CD4-positive, alpha-beta memory T cell (primary cell): ENCODE results near the gene ATG9B. TPM values are rescaled to one million over a fixed set of nuclear protein-coding genes. Genes with fewer than 3 reads are reported as not detected.

Experiments
- CTCF ChIA-PET: fragments of 350-600 bp; sonication (Branson Sonifier 250); formaldehyde crosslinking; loops from one replicate; lab custom pipeline; 2021; ENCODE audit warnings: inconsistent platforms; ENCODE audit not compliant: partially characterized antibody; lab: Charles Lee
- POLR2A ChIA-PET: fragments of 350-600 bp; sonication (Branson Sonifier 250); formaldehyde crosslinking; loops from one replicate; lab custom pipeline; 2021; ENCODE audit not compliant: partially characterized antibody; lab: Charles Lee
- DNase-seq, 5 donors: peaks; one replicate each; pipeline versions ENCODE4 v3.0.0 to v3.0.0-alpha.2; 2020 to 2022; ENCODE audit warnings: mixed read lengths in 1 of 5
- H3K27ac ChIP-seq: one replicate; pipeline ENCODE4 v1.7.0; 2013; ENCODE audit warnings: low read depth, low read length
- H3K27me3 ChIP-seq: 2 replicates; pipeline ENCODE4 v1.7.0; 2013; ENCODE audit warnings: mild to moderate bottlenecking, low read length, moderate library complexity; ENCODE audit not compliant: insufficient read depth
- H3K36me3 ChIP-seq: 2 replicates; pipeline ENCODE4 v1.7.0; 2013; ENCODE audit warnings: mild to moderate bottlenecking, low read length, moderate library complexity; ENCODE audit not compliant: insufficient read depth
- H3K4me1 ChIP-seq: 2 replicates; pipeline ENCODE4 v1.7.0; 2013; ENCODE audit warnings: mild to moderate bottlenecking, low read length, moderate library complexity; ENCODE audit not compliant: insufficient read depth
- H3K4me3 ChIP-seq, 2 donors: one replicate each; pipeline ENCODE4 v1.7.0; 2013; ENCODE audit warnings: low read length in 2 of 2, mild to moderate bottlenecking in 1 of 2
- H3K9me3 ChIP-seq, 2 donors: one replicate each; pipeline ENCODE4 v1.7.0; 2013; ENCODE audit warnings: low read length in 2 of 2, control low read depth in 1 of 2; ENCODE audit not compliant: control insufficient read depth in 1 of 2
- H3K27ac Mint-ChIP-seq, 7 donors: one replicate each; pipeline ENCODE4 v1.8.0; 2020 to 2021; ENCODE audit warnings: mixed read lengths in 7 of 7, mild to moderate bottlenecking in 6 of 7, inconsistent platforms in 3 of 7, moderate library complexity in 3 of 7
- H3K27me3 Mint-ChIP-seq, 2 donors: one replicate each; pipeline ENCODE4 v1.8.0; 2020 to 2021; ENCODE audit warnings: mixed read lengths in 2 of 2
- H3K36me3 Mint-ChIP-seq, 2 donors: one replicate each; pipeline ENCODE4 v1.8.0; 2020 to 2021; ENCODE audit warnings: mixed read lengths in 2 of 2, inconsistent platforms in 1 of 2, mild to moderate bottlenecking in 1 of 2
- H3K4me1 Mint-ChIP-seq, 4 donors: one replicate each; pipeline ENCODE4 v1.8.0; 2020 to 2021; ENCODE audit warnings: mixed read lengths in 4 of 4, mild to moderate bottlenecking in 1 of 4
- H3K4me3 Mint-ChIP-seq, 8 donors: one replicate each; pipeline ENCODE4 v1.8.0; 2020 to 2021; ENCODE audit warnings: mixed read lengths in 8 of 8, mild to moderate bottlenecking in 7 of 8, moderate library complexity in 6 of 8, inconsistent platforms in 3 of 8
- H3K9me3 Mint-ChIP-seq, 8 donors: one replicate each; pipeline ENCODE4 v1.8.0; 2020 to 2021; ENCODE audit warnings: mixed read lengths in 8 of 8, mild to moderate bottlenecking in 5 of 8, inconsistent platforms in 3 of 8, moderate library complexity in 1 of 8
- intact Hi-C: fragments of 100-400 bp; cut with micrococcal nuclease; formaldehyde crosslinking; loops from one replicate; pipeline ENCODE4 v1.15.1; 2023
- polyA plus RNA-seq, 2 donors: library from polyadenylated mRNA; unstranded; fragments of 300-500 nt; fragmentation: Illumina TruSeq; gene quantifications; one replicate each; pipeline ENCODE4 v1.2.3, GENCODE V29; 2021
- total RNA-seq, 2 experiments: library from RNA; stranded (reverse); gene quantifications; one replicate each; pipeline ENCODE4 v1.2.3, GENCODE V29; 2021

The ATG9B gene
- total and polyA plus RNA-seq, 4 experiments from 2014 or later: 16.9 to 36.6 (median 29.6) TPM

- H3K4me1 ChIP-seq: peaks cover 38% of the 10 kb centered on the region
- ChIA-PET CTCF (interaction anchor here (0.9 to 2.6 kb wide), 3 partner anchors 13 to 18 kb away, joined by 3 to 6 read pairs (median 3); no protein-coding TSS in a partner anchor), POLR2A (no interaction called here)
These were observed 22.7 kb downstream of the ATG9B start for GRCh38 chr7:151001546-151001945.

GRCh38 chr7:151000897-151001495 lies 23.3 kb downstream of the ATG9B start:
- ChIA-PET POLR2A (no interaction called here), CTCF (interaction anchor here (0.9 to 2.6 kb wide), 3 partner anchors 12 to 18 kb away, joined by 3 to 6 read pairs (median 3); no protein-coding TSS in a partner anchor)
- H3K36me3 Mint-ChIP-seq: peaks cover 0 to 6% of the 10 kb centered on the region in 2 donors
- Histone ChIP-seq H3K9me3 (no peaks in the 10 kb centered on the region), H3K27me3 (no peaks in the 10 kb centered on the region), H3K36me3 (no peaks in the 10 kb centered on the region), H3K4me3 (no peak overlapping the region), H3K27ac (no peak overlapping the region), H3K4me1 (peaks cover 35% of the 10 kb centered on the region)
- peak overlapping the region in 2 of 7 donors; percentile 65 to 84 for H3K27ac Mint-ChIP-seq
- peak in 1 of 5 donors; percentile 5 for DNase-seq
- no peak overlapping the region for H3K4me3 Mint-ChIP-seq
- H3K4me1 Mint-ChIP-seq: peaks cover 16 to 44% (median 30%) of the 10 kb centered on the region in 4 donors
- H3K27me3 Mint-ChIP-seq: no peaks in the 10 kb centered on the region
- peaks cover 0 to 2% (median 0%) of the 10 kb centered on the region in 8 donors for H3K9me3 Mint-ChIP-seq
- intact Hi-C loops: no loop called here

More at GRCh38 chr7:151001546-151001945, 22.7 kb downstream of the ATG9B start:
- H3K9me3 ChIP-seq: no peaks in the 10 kb centered on the region
- H3K36me3 ChIP-seq: no peaks in the 10 kb centered on the region
- peaks cover 0 to 2% (median 0%) of the 10 kb centered on the region in 8 donors for H3K9me3 Mint-ChIP-seq
- H3K36me3 Mint-ChIP-seq: peaks cover 0 to 6% of the 10 kb centered on the region in 2 donors
- H3K4me3 Mint-ChIP-seq: no peak overlapping the region
- no peaks in the 10 kb centered on the region for H3K27me3 Mint-ChIP-seq
- H3K27me3 ChIP-seq: no peaks in the 10 kb centered on the region
- intact Hi-C loops: no loop called here
- no peak overlapping the region for H3K27ac ChIP-seq
- peak overlapping the region in 1 of 7 donors; percentile 65 for H3K27ac Mint-ChIP-seq
- H3K4me1 Mint-ChIP-seq: peaks cover 16 to 49% (median 33%) of the 10 kb centered on the region in 4 donors
- no peak overlapping the region for H3K4me3 ChIP-seq
- DNase-seq: peak in 1 of 5 donors; percentile 25

GRCh38 chr7:150999497-151000230 lies 24.6 kb downstream of the ATG9B start:
- POLR2A ChIA-PET: interaction anchor here (1.5 kb wide), 1 partner anchor 13 kb away, joined by 3 read pairs; no protein-coding TSS in a partner anchor
- intact Hi-C loops: no loop called here
- H3K27me3 ChIP-seq: no peaks in the 10 kb centered on the region
- H3K4me3 ChIP-seq: no peak overlapping the region
- peaks cover 0 to 2% (median 0%) of the 10 kb centered on the region in 8 donors for H3K9me3 Mint-ChIP-seq
- H3K27me3 Mint-ChIP-seq: no peaks in the 10 kb centered on the region
- peaks cover 0 to 6% of the 10 kb centered on the region in 2 donors for H3K36me3 Mint-ChIP-seq
- peak overlapping the region in 1 of 7 donors; percentile 36 for H3K27ac Mint-ChIP-seq
- H3K27ac ChIP-seq: no peak overlapping the region
- H3K4me1 ChIP-seq: peaks cover 42% of the 10 kb centered on the region
- peak overlapping the region in 1 of 8 donors; percentile 43 for H3K4me3 Mint-ChIP-seq
- peaks cover 18 to 43% (median 26%) of the 10 kb centered on the region in 4 donors for H3K4me1 Mint-ChIP-seq
- CTCF ChIA-PET: no interaction called here
- H3K36me3 ChIP-seq: no peaks in the 10 kb centered on the region
- peak in 1 of 5 donors; percentile 48 for DNase-seq
- H3K9me3 ChIP-seq: no peaks in the 10 kb centered on the region

- Histone ChIP-seq H3K9me3 (no peaks in the 10 kb centered on the region), H3K36me3 (no peaks in the 10 kb centered on the region), H3K27ac (no peak overlapping the region), H3K27me3 (no peaks in the 10 kb centered on the region), H3K4me1 (peaks cover 49% of the 10 kb centered on the region), H3K4me3 (no peak overlapping the region)
- Mint-ChIP-seq H3K36me3 (peaks cover 0 to 3% of the 10 kb centered on the region in 2 donors), H3K4me3 (no peak overlapping the region), H3K27ac (no peak overlapping the region), H3K4me1 (peaks cover 19 to 49% (median 31%) of the 10 kb centered on the region in 4 donors), H3K27me3 (no peaks in the 10 kb centered on the region), H3K9me3 (no peaks in the 10 kb centered on the region)
- ChIA-PET POLR2A (interaction anchor here (0.9 to 2.2 kb wide), 3 partner anchors 9 to 15 kb away, joined by 3 to 10 read pairs (median 3); no protein-coding TSS in a partner anchor), CTCF (interaction anchor here (1.1 to 3.4 kb wide), 3 partner anchors 9 to 19 kb away, joined by 4 to 13 read pairs (median 10); no protein-coding TSS in a partner anchor)
- intact Hi-C loops: no loop called here
- no peak for DNase-seq
These were observed 25.3 kb downstream of the ATG9B start for GRCh38 chr7:150999001-150999400.

- no peaks in the 10 kb centered on the region for H3K9me3 ChIP-seq
- H3K4me1 ChIP-seq: peaks cover 52% of the 10 kb centered on the region
- intact Hi-C loops: no loop called here
- Mint-ChIP-seq H3K4me1 (peaks cover 19 to 52% (median 32%) of the 10 kb centered on the region in 4 donors), H3K27me3 (no peaks in the 10 kb centered on the region), H3K36me3 (peaks cover 0 to 3% of the 10 kb centered on the region in 2 donors), H3K4me3 (peak overlapping the region in 2 of 8 donors; percentile 29 to 46), H3K27ac (peak overlapping the region in 1 of 7 donors; percentile 82), H3K9me3 (no peaks in the 10 kb centered on the region)
- H3K4me3 ChIP-seq: no peak overlapping the region
- DNase-seq: peak in 1 of 5 donors; percentile 22
- H3K27me3 ChIP-seq: no peaks in the 10 kb centered on the region
- H3K27ac ChIP-seq: no peak overlapping the region
- POLR2A ChIA-PET: interaction anchor here (0.9 to 2.2 kb wide), 2 partner anchors 9 to 14 kb away, joined by 3 to 10 read pairs; no protein-coding TSS in a partner anchor
- CTCF ChIA-PET: interaction anchor here (1.1 to 3.4 kb wide), 3 partner anchors 10 to 20 kb away, joined by 4 to 13 read pairs (median 10); no protein-coding TSS in a partner anchor
- no peaks in the 10 kb centered on the region for H3K36me3 ChIP-seq
These were observed 26.0 kb downstream of the ATG9B start for GRCh38 chr7:150998341-150998740.

- H3K9me3 Mint-ChIP-seq: no peaks in the 10 kb centered on the region
- H3K27me3 ChIP-seq: no peaks in the 10 kb centered on the region
- H3K27me3 Mint-ChIP-seq: no peaks in the 10 kb centered on the region
- peaks cover 0 to 3% of the 10 kb centered on the region in 2 donors for H3K36me3 Mint-ChIP-seq
- intact Hi-C loops: no loop called here
- DNase-seq: peak in 1 of 5 donors; percentile 21
- H3K27ac ChIP-seq: no peak overlapping the region
- peak overlapping the region in 5 of 8 donors; percentile 23 to 61 (median 48) for H3K4me3 Mint-ChIP-seq
- CTCF ChIA-PET: interaction anchor here (1.1 to 3.4 kb wide), 3 partner anchors 11 to 20 kb away, joined by 4 to 13 read pairs (median 10); no protein-coding TSS in a partner anchor
- peaks cover 52% of the 10 kb centered on the region for H3K4me1 ChIP-seq
- H3K27ac Mint-ChIP-seq: peak overlapping the region in 4 of 7 donors; percentile 47 to 70 (median 60)
- no peaks in the 10 kb centered on the region for H3K9me3 ChIP-seq
- peaks cover 19 to 54% (median 33%) of the 10 kb centered on the region in 4 donors for H3K4me1 Mint-ChIP-seq
- POLR2A ChIA-PET: interaction anchor here (1.3 to 2.2 kb wide), 3 partner anchors 10 to 23 kb away, joined by 3 to 10 read pairs (median 10); no protein-coding TSS in a partner anchor
- H3K4me3 ChIP-seq: no peak overlapping the region
- no peaks in the 10 kb centered on the region for H3K36me3 ChIP-seq
These were observed 26.5 kb downstream of the ATG9B start for GRCh38 chr7:150997817-150998216.
